PC-3 (cell line): ENCODE data around the gene TMPRSS7. TPM values are rescaled to one million over a fixed set of nuclear protein-coding genes. Genes with fewer than 3 reads are reported as not detected.

ENCODE experiments used
- ATAC-seq: fragments of 200-7000 bp; cut with Tn5 transposase; 2 replicates; pipeline ENCODE4 v1.9.1; 2020; ENCODE audit warnings: mild to moderate bottlenecking, moderate library complexity
- BruUV-seq: library from RNA; stranded (reverse); fragments of 400-500 nt; replicated peaks from 2 replicates; lab custom pipeline; 2021; lab: Mats Ljungman, UMichigan
- CTCF ChIA-PET: fragments of 300-600 bp; sonication (Branson Sonifier 250); formaldehyde crosslinking; loops from one replicate; lab custom pipeline; 2022; ENCODE audit warnings: antibody characterized with exemption; lab: Charles Lee
- POLR2A ChIA-PET: fragments of 300-600 bp; sonication (Branson Sonifier 250); formaldehyde crosslinking; loops from one replicate; lab custom pipeline; 2022; ENCODE audit warnings: antibody characterized with exemption; ENCODE audit not compliant: unreplicated experiment; lab: Charles Lee
- DNase-seq: peaks from one replicate; pipeline ENCODE4 v3.0.0-alpha.2; 2015
- H2AFZ ChIP-seq: fragments of 300-600 bp; sonication (generic); 2 replicates; pipeline ENCODE4 v1.6.0; 2016; ENCODE audit warnings: antibody characterized with exemption, low read length
- H3F3A ChIP-seq: fragments of 300-600 bp; sonication (generic); one replicate; pipeline ENCODE4 v1.6.0; 2017; ENCODE audit warnings: antibody characterized with exemption, low read length, control low read depth, mild to moderate bottlenecking; ENCODE audit not compliant: unreplicated experiment
- H3K27ac ChIP-seq: fragments of 300-600 bp; sonication (generic); 2 replicates; pipeline ENCODE4 v1.5.1; 2016; ENCODE audit warnings: mild to moderate bottlenecking, low read length
- H3K27me3 ChIP-seq: fragments of 300-600 bp; sonication (generic); 2 replicates; pipeline ENCODE4 v1.6.1; 2016; ENCODE audit warnings: low read length, mixed read lengths
- H3K36me3 ChIP-seq: fragments of 300-600 bp; sonication (generic); 2 replicates; pipeline ENCODE4 v1.6.1; 2016; ENCODE audit warnings: low read depth, mixed run types, low read length, mixed read lengths
- H3K4me1 ChIP-seq: fragments of 300-600 bp; sonication (generic); 2 replicates; pipeline ENCODE4 v1.5.1; 2016; ENCODE audit warnings: low read length; ENCODE audit not compliant: insufficient read depth
- H3K4me2 ChIP-seq: fragments of 300-600 bp; sonication (generic); 2 replicates; pipeline ENCODE4 v1.6.0; 2016; ENCODE audit warnings: low read length
- H3K4me3 ChIP-seq: fragments of 300-600 bp; sonication (generic); 2 replicates; pipeline ENCODE4 v1.5.1; 2016; ENCODE audit warnings: mild to moderate bottlenecking, low read length, mixed read lengths
- H3K79me2 ChIP-seq: fragments of 300-600 bp; sonication (generic); 2 replicates; pipeline ENCODE4 v1.6.1; 2017; ENCODE audit warnings: low read length, mixed read lengths
- H3K9ac ChIP-seq: fragments of 300-600 bp; sonication (generic); 2 replicates; pipeline ENCODE4 v1.6.0; 2016; ENCODE audit warnings: mild to moderate bottlenecking, low read length
- H3K9me2 ChIP-seq: fragments of 300-600 bp; sonication (generic); replicated peaks from 2 replicates; pipeline ENCODE4 v1.6.1; 2016; ENCODE audit warnings: mixed run types, low read length, mixed read lengths
- H3K9me3 ChIP-seq: fragments of 300-600 bp; sonication (generic); 2 replicates; pipeline ENCODE4 v1.6.1; 2016; ENCODE audit warnings: low read length, mixed read lengths
- H4K20me1 ChIP-seq: fragments of 300-600 bp; sonication (generic); 2 replicates; pipeline ENCODE4 v1.6.1; 2016; ENCODE audit warnings: low read length, mixed read lengths
- CTCF ChIP-seq: fragments of 300-600 bp; sonication (generic); conservative IDR thresholded peaks from 2 replicates; pipeline ENCODE4 v1.5.1; 2017; ENCODE audit warnings: antibody characterized with exemption, low read depth, mild to moderate bottlenecking, low read length
- EZH2 ChIP-seq: fragments of 300-600 bp; sonication (generic); IDR thresholded peaks from one replicate; pipeline ENCODE4 v1.6.1; 2017; ENCODE audit warnings: antibody characterized with exemption, mild to moderate bottlenecking, low read length; ENCODE audit not compliant: unreplicated experiment
- EZH2phosphoT487 ChIP-seq: fragments of 300-600 bp; sonication (generic); IDR thresholded peaks from 2 replicates; pipeline ENCODE4 v1.6.1; 2018; ENCODE audit warnings: mild to moderate bottlenecking, antibody characterized with exemption, low read length, borderline replicate concordance
- intact Hi-C: fragments of 100-400 bp; cut with micrococcal nuclease; formaldehyde crosslinking; loops from 2 replicates; pipeline ENCODE4 v1.9.0; 2023
- total RNA-seq: library from RNA; depleted of rRNA; stranded (reverse); fragments of >200 nt; gene quantifications from 2 replicates; pipeline ENCODE4 v1.2.3, GENCODE V29; 2014

Gene TMPRSS7
- total RNA-seq, 1 experiment from 2014 or later: 0.33 TPM

- H3K79me2 ChIP-seq: no peaks in the 10 kb centered on the region
- intact Hi-C loops: no loop called here
- H3F3A ChIP-seq: peaks cover 8% of the 10 kb centered on the region
- no peak overlapping the region for H3K4me3 ChIP-seq
- H3K27me3 ChIP-seq: no peaks in the 10 kb centered on the region
- H3K4me2 ChIP-seq: no peak overlapping the region
- peaks cover 34% of the 10 kb centered on the region for H3K4me1 ChIP-seq
- POLR2A ChIA-PET: no interaction called here
- no peak overlapping the region for H3K9ac ChIP-seq
- no peaks in the 10 kb centered on the region for H3K9me2 ChIP-seq
- no peaks in the 10 kb centered on the region for H3K9me3 ChIP-seq
- TF ChIP-seq EZH2: no peak
- no peak for TF ChIP-seq EZH2phosphoT487
- no peak for TF ChIP-seq CTCF
- BruUV-seq: no TSS peak
- H2AFZ ChIP-seq: no peak overlapping the region
- ATAC-seq: no peak
- DNase-seq: no peak
- no peak overlapping the region for H3K27ac ChIP-seq
- H4K20me1 ChIP-seq: no peaks in the 10 kb centered on the region
- CTCF ChIA-PET: interaction anchor here (0.6 kb wide), 1 partner anchor 206 kb away, joined by 3 read pairs; no protein-coding TSS in a partner anchor
- no peaks in the 10 kb centered on the region for H3K36me3 ChIP-seq
Measured at GRCh38 chr3:112078125-112079083, 43.9 kb downstream of the TMPRSS7 start.

- Histone ChIP-seq H3K4me3 (no peak overlapping the region), H3K27me3 (no peaks in the 10 kb centered on the region), H3K27ac (no peak overlapping the region), H3K4me1 (peaks cover 25% of the 10 kb centered on the region), H3K36me3 (no peaks in the 10 kb centered on the region), H4K20me1 (peaks cover 10% of the 10 kb centered on the region), H3K4me2 (no peak overlapping the region), H3K79me2 (peaks cover 16% of the 10 kb centered on the region), H3K9me3 (no peaks in the 10 kb centered on the region), H2AFZ (no peak overlapping the region), H3F3A (no peaks in the 10 kb centered on the region), H3K9ac (no peak overlapping the region), H3K9me2 (no peaks in the 10 kb centered on the region)
- POLR2A ChIA-PET: no interaction called here
- BruUV-seq: no TSS peak
- ATAC-seq (no peak), DNase-seq (no peak)
- TF ChIP-seq CTCF: no peak
- no peak for TF ChIP-seq EZH2
- no peak for TF ChIP-seq EZH2phosphoT487
- intact Hi-C loops: no loop called here
- CTCF ChIA-PET: no interaction called here
Measured at GRCh38 chr3:112083239-112083638, 48.7 kb downstream of the TMPRSS7 start.
